ENCODE results near the gene MYEF2. TPM values are rescaled to one million over a fixed set of nuclear protein-coding genes. Genes with fewer than 3 reads are reported as not detected.
A peak's percentile ranks its signal among the peaks of the same experiment; 100 is the strongest.

The MYEF2 gene
- total RNA-seq, 4 donors from 2014 or later, result 0.62 to 4.4 (median 0.92) TPM; not detected in 1

DNA sequence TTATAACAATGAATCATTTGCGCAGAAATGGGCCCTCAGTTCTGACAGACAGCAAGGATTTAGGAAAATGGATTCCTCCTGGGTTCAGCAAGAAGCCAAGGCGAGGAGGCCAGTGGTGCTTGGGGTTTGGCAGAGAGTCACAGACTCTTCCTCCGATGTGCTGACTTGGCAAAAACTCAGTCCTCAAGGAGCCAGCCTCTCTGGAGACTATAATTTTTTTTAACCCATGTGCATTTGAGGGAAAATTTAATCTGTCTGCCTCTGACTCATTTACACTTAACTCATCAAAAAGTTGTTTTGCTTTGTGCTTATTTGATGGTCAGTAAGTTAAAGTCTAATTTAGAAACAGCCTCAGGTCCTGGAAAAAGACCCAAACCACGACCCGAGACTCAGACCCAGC, 91.5 kb downstream of the MYEF2 start:
- no peak overlapping the region for H3K27ac ChIP-seq
- DNase-seq, result no peak
- H3K36me3 ChIP-seq, result no peaks in the 10 kb centered on the region
- no peaks in the 10 kb centered on the region for H3K4me1 ChIP-seq
- no peaks in the 10 kb centered on the region for H3K9me3 ChIP-seq
- 40 to 46% methylated on average over 5 of the region's 5 CpGs for WGBS, 2 donors
- peaks cover 0 to 13% (median 0%) of the 10 kb centered on the region in 4 donors for H3K27me3 ChIP-seq
- no peak overlapping the region for H3K4me3 ChIP-seq
- intact Hi-C loops (cut with DNase I), result no loop called here
- TF ChIP-seq, protein P1, sequence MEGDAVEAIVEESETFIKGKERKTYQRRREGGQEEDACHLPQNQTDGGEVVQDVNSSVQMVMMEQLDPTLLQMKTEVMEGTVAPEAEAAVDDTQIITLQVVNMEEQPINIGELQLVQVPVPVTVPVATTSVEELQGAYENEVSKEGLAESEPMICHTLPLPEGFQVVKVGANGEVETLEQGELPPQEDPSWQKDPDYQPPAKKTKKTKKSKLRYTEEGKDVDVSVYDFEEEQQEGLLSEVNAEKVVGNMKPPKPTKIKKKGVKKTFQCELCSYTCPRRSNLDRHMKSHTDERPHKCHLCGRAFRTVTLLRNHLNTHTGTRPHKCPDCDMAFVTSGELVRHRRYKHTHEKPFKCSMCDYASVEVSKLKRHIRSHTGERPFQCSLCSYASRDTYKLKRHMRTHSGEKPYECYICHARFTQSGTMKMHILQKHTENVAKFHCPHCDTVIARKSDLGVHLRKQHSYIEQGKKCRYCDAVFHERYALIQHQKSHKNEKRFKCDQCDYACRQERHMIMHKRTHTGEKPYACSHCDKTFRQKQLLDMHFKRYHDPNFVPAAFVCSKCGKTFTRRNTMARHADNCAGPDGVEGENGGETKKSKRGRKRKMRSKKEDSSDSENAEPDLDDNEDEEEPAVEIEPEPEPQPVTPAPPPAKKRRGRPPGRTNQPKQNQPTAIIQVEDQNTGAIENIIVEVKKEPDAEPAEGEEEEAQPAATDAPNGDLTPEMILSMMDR (IDR thresholded peaks at IDR 0.05), result no peak
- no peak for TF ChIP-seq POLR2A (IDR thresholded peaks at IDR 0.05)

DNA sequence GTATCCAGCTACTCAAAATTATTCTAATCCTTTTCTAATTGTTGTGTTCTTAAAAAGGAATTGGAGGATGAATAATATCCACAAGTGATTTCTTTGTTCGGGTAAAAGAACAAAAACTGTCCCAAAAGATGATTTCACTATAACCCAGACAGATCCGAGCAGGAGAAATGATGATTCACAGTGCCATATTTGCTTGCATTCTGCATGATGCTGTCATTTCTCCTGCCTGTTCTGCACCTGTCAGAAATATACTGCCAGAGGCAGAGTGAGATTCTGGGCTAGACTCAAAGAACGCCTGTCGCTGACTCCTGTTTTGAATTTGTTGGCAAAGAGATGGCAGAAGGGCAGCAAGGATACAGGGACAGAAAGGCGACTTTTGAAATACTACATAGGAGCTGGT, 92.0 kb downstream of the MYEF2 start:
- no peak for DNase-seq
- intact Hi-C loops (cut with DNase I), result no loop called here
- TF ChIP-seq POLR2A (IDR thresholded peaks at IDR 0.05), result no peak
- TF ChIP-seq, protein P1 (IDR thresholded peaks at IDR 0.05), result no peak
- no peak overlapping the region for H3K4me3 ChIP-seq
- peaks cover 0 to 13% (median 0%) of the 10 kb centered on the region in 4 donors for H3K27me3 ChIP-seq
- no peaks in the 10 kb centered on the region for H3K4me1 ChIP-seq
- H3K9me3 ChIP-seq, result no peaks in the 10 kb centered on the region
- H3K36me3 ChIP-seq, result no peaks in the 10 kb centered on the region
- H3K27ac ChIP-seq, result no peak overlapping the region
- WGBS, 2 donors, result 36 to 60% methylated on average over 5 of the region's 5 CpGs

DNA sequence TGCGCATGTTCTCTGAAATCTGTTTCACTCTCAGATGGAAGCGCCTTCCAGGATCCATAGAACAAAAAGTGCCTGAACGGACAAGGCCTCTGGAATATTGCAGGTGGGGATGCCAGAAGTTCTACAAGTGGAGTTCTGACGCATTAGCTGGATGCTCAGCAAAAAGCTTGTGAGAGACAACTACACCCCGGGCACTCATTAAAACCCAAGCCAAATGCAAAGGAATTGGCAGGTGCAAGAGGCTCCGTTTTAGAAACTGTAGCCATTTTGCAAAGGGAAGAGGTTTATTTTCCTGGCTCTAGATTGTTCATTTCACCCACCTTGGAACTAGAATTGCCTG, 92.5 kb downstream of the MYEF2 start:
- Histone ChIP-seq H3K36me3 (no peaks in the 10 kb centered on the region), H3K9me3 (no peaks in the 10 kb centered on the region), H3K4me3 (no peak overlapping the region), H3K27ac (no peak overlapping the region), H3K4me1 (no peaks in the 10 kb centered on the region), H3K27me3 (peaks cover 0 to 13% (median 0%) of the 10 kb centered on the region in 4 donors)
- DNase-seq, result no peak
- intact Hi-C loops (cut with DNase I), result no loop called here
- whole genome bisulfite sequencing, 2 donors, result 83 to 91% methylated on average over 6 of the region's 6 CpGs
- TF ChIP-seq POLR2A (IDR thresholded peaks at IDR 0.05), result no peak
- TF ChIP-seq, protein P1 (IDR thresholded peaks at IDR 0.05), result no peak

DNA sequence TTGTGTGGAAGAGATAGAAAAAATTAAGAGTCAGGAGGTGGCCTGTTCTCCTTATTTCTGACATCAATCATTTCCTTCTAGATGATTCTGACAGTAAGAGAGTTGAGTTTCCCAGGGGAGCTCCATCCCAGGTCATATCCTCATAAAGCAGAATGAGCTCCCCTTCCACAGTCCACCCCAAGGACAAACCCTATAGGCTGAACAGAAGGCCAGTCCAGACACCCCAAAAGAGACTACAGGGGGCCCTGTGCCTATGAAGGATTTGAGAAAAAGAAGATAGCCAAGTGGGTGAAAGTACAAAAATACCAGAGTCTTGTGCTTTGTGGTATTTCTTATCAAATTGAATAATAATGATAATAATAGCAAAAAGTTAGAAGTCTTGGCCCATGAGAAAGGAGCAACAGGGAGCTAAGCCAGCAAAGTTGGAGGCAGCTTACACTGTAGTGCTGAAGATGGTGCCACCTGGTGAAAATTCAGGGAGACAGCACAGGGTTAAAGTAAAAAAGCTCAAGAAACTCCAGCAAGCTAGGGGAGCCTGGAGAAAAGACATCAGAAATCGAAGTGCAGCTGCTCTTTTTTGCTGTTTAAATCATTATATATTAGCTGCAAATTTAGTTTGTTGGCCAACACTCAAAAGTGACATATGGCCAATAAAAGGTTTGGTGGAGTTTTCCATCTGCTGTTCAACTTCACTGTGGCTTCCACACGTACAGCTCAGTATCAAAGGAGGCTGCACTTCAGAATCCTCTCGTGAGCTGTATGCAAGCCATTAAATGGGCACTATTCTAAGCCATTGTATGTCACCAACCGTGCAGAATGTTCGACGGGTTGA, 93.1 kb downstream of the MYEF2 start:
- whole genome bisulfite sequencing, 2 donors, result 60 to 68% methylated on average over 6 of the region's 6 CpGs
- peaks cover 0 to 9% (median 0%) of the 10 kb centered on the region in 4 donors for H3K27me3 ChIP-seq
- H3K27ac ChIP-seq, result no peak overlapping the region
- TF ChIP-seq, protein P1 (IDR thresholded peaks at IDR 0.05), result peak in 1 of 6 experiments; percentile 28
- TF ChIP-seq POLR2A (IDR thresholded peaks at IDR 0.05), result no peak
- no peaks in the 10 kb centered on the region for H3K4me1 ChIP-seq
- no peak for DNase-seq
- H3K9me3 ChIP-seq, result no peaks in the 10 kb centered on the region
- intact Hi-C loops (cut with DNase I), result no loop called here
- H3K4me3 ChIP-seq, result no peak overlapping the region
- H3K36me3 ChIP-seq, result no peaks in the 10 kb centered on the region

Other genes starting within 250 kb of the MYEF2 start
- not detected for gene SLC24A5, start 57.3 kb downstream of the MYEF2 start, total RNA-seq
- gene CTXN2, start 13.4 kb upstream of the MYEF2 start, total RNA-seq, result not detected
- gene SLC12A1, start 28.0 kb upstream of the MYEF2 start, total RNA-seq, result not detected
- 10 to 100 TPM; 63.5 to 90.1 (median 75.7) TPM for gene DUT, start 153.1 kb upstream of the MYEF2 start, total RNA-seq

Measured in esophagus squamous epithelium (tissue), 5 donors.